Thoracic aorta (tissue), 2 donors: Measurements from ENCODE around the gene TEAD1. TPM values are rescaled to one million over a fixed set of nuclear protein-coding genes. Genes with fewer than 3 reads are reported as not detected.
"Not testable (repeated sequence)": the region's sequence is repeated elsewhere in the genome, so short reads cannot be mapped to it uniquely, and the experiment has no call there.

Experiments
- ATAC-seq: fragments of 150-250 bp; one replicate; pipeline ENCODE4 v1.8.0; 2017; ENCODE audit warnings: low read depth; ENCODE audit not compliant: insufficient number of reproducible peaks, low FRiP score
- DNase-seq: peaks from one replicate; pipeline ENCODE4 v3.0.0-alpha.2; 2020; ENCODE audit warnings: low spot score
- H3K27ac ChIP-seq, 2 donors: fragments of 200-600 bp; sonication (generic); 1 replicate in 1 of 2; 2 replicates in 1 of 2; pipeline ENCODE4 v1.5.1; 2016; ENCODE audit warnings: mild to moderate bottlenecking in 2 of 2, moderate library complexity in 2 of 2
- H3K27me3 ChIP-seq: fragments of 200-600 bp; sonication (generic); replicated peaks from 2 replicates; pipeline ENCODE4 v1.6.0; 2016; ENCODE audit warnings: mild to moderate bottlenecking; ENCODE audit not compliant: insufficient read depth
- H3K36me3 ChIP-seq: fragments of 200-600 bp; sonication (generic); one replicate; pipeline ENCODE4 v1.5.1; 2016
- H3K4me1 ChIP-seq, 2 donors: fragments of 200-600 bp; sonication (generic); 1 replicate in 1 of 2; 2 replicates in 1 of 2; pipeline versions ENCODE4 v1.5.1 to v1.6.0; 2016; ENCODE audit warnings: low read depth in 2 of 2, mild to moderate bottlenecking in 1 of 2; ENCODE audit not compliant: control insufficient read depth in 1 of 2
- H3K4me3 ChIP-seq: fragments of 200-600 bp; sonication (generic); 2 replicates; pipeline ENCODE4 v1.5.1; 2016; ENCODE audit warnings: mild to moderate bottlenecking
- H3K9me3 ChIP-seq: fragments of 200-600 bp; sonication (generic); 2 replicates; pipeline ENCODE4 v1.5.1; 2016
- CTCF ChIP-seq: fragments of 200-600 bp; sonication (generic); IDR thresholded peaks from one replicate; pipeline ENCODE4 v1.5.1; 2019; ENCODE audit warnings: antibody characterized with exemption
- total RNA-seq, 2 donors: library from RNA; depleted of rRNA; stranded (reverse); fragments of >200 nt; gene quantifications; one replicate each; pipeline versions ENCODE4 v1.1.0 to v1.2.3, GENCODE V29; 2016

The TEAD1 gene
- total RNA-seq, 2 donors from 2014 or later: 57.3 to 164 TPM

- no peaks in the 10 kb centered on the region for H3K36me3 ChIP-seq
- no peak overlapping the region for H3K4me3 ChIP-seq
- no peak overlapping the region for H3K27ac ChIP-seq
- DNase-seq (no peak), ATAC-seq (no peak)
- peaks cover 0 to 10% of the 10 kb centered on the region in 2 donors for H3K4me1 ChIP-seq
- TF ChIP-seq CTCF: no peak
- no peaks in the 10 kb centered on the region for H3K27me3 ChIP-seq
- no peaks in the 10 kb centered on the region for H3K9me3 ChIP-seq
These were observed 81.6 kb downstream of the TEAD1 start for GRCh38 chr11:12755510-12756453.

GRCh38 chr11:12756454-12756806, 82.2 kb downstream of the TEAD1 start:
- Histone ChIP-seq H3K4me1 (peaks cover 0 to 10% of the 10 kb centered on the region in 2 donors), H3K27ac (no peak overlapping the region), H3K27me3 (no peaks in the 10 kb centered on the region), H3K4me3 (no peak overlapping the region), H3K9me3 (no peaks in the 10 kb centered on the region), H3K36me3 (no peaks in the 10 kb centered on the region)
- DNase-seq: no peak
- no peak for TF ChIP-seq CTCF
- no peak for ATAC-seq

- no peaks in the 10 kb centered on the region for H3K36me3 ChIP-seq
- DNase-seq (no peak), ATAC-seq (no peak)
- TF ChIP-seq CTCF: no peak
- no peak overlapping the region for H3K27ac ChIP-seq
- peaks cover 0 to 10% of the 10 kb centered on the region in 2 donors for H3K4me1 ChIP-seq
- H3K4me3 ChIP-seq: no peak overlapping the region
- no peaks in the 10 kb centered on the region for H3K9me3 ChIP-seq
- H3K27me3 ChIP-seq: no peaks in the 10 kb centered on the region
These were observed 82.6 kb downstream of the TEAD1 start for GRCh38 chr11:12756867-12757266.

- Histone ChIP-seq H3K9me3 (no peaks in the 10 kb centered on the region), H3K4me3 (no peak overlapping the region), H3K27ac (no peak overlapping the region), H3K27me3 (no peaks in the 10 kb centered on the region), H3K4me1 (peaks cover 0 to 10% of the 10 kb centered on the region in 2 donors), H3K36me3 (no peaks in the 10 kb centered on the region)
- TF ChIP-seq CTCF: no peak
- no peak for ATAC-seq
- no peak for DNase-seq
These were observed 83.2 kb downstream of the TEAD1 start for GRCh38 chr11:12757416-12757815.

- peaks cover 0 to 10% of the 10 kb centered on the region in 2 donors for H3K4me1 ChIP-seq
- not testable (repeated sequence) for ATAC-seq, H3K9me3 ChIP-seq, H3K27me3 ChIP-seq, H3K27ac ChIP-seq, H3K4me3 ChIP-seq, DNase-seq, H3K36me3 ChIP-seq
These were observed 83.9 kb downstream of the TEAD1 start for GRCh38 chr11:12758117-12758516.
